ENCODE measurements around the gene SPINDOC. TPM values are rescaled to one million over a fixed set of nuclear protein-coding genes. Genes with fewer than 3 reads are reported as not detected.
"Not testable (repeated sequence)": the region's sequence is repeated elsewhere in the genome, so short reads cannot be mapped to it uniquely, and the experiment has no call there.

Gene SPINDOC
- total RNA-seq, 1 experiment from 2014 or later: 26.2 TPM

DNA sequence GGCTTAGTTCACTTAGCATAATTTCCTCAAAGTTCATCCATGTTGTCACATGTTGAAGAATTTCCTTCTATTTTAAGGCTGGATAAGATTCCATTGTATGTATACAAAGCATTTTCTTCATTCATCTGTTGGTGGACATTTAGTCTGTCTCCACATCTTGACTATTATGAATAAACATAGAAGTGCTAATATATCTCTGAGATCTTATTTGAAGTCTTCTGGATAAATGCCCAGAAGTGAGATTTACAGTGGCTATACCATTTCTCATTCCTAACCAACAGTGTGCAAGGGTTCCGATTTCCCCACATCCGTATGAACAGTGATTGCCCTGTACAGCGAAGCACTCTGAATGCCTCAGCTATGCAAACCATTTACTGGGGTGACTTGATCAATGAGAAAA is 38.1 kb upstream of the SPINDOC start:
- Histone ChIP-seq H3K36me3 (no peaks in the 10 kb centered on the region), H3K9me3 (no peaks in the 10 kb centered on the region), H3K4me3 (no peak overlapping the region), H3K27me3 (no peaks in the 10 kb centered on the region)
- no peak for DNase-seq

- Histone ChIP-seq H3K9me3 (no peaks in the 10 kb centered on the region), H3K36me3 (no peaks in the 10 kb centered on the region), H3K27me3 (no peaks in the 10 kb centered on the region), H3K4me3 (no peak overlapping the region)
- DNase-seq: no peak
Observed at GRCh38 chr11:63779039-63779438, 34.2 kb upstream of the SPINDOC start.

DNA sequence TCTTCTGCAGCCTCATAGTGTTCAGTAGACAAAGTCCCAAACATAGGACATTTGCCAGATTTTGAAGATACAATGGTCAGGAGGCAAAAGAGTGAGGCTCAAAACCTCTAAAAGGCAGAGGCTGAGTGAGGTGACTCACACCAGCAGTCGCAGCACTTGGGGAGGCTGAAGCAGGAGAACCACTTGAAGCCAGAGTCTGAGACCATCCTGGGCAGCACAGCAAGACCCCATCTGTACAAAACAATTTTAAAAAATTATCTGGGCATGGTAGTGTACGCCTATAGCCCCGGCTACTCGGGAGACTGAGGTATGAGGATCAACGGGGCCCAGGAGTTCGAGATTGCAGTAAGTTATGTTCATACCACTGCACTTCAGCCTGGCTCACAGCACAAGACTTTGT is 30.5 kb upstream of the SPINDOC start:
- Histone ChIP-seq H3K9me3 (no peaks in the 10 kb centered on the region), H3K4me3 (no peak overlapping the region), H3K36me3 (no peaks in the 10 kb centered on the region), H3K27me3 (no peaks in the 10 kb centered on the region)
- DNase-seq: no peak

- Histone ChIP-seq H3K4me3 (no peak overlapping the region), H3K9me3 (no peaks in the 10 kb centered on the region), H3K27me3 (no peaks in the 10 kb centered on the region), H3K36me3 (no peaks in the 10 kb centered on the region)
- no peak for DNase-seq
Observed at GRCh38 chr11:63783925-63784592, 29.2 kb upstream of the SPINDOC start.

DNA sequence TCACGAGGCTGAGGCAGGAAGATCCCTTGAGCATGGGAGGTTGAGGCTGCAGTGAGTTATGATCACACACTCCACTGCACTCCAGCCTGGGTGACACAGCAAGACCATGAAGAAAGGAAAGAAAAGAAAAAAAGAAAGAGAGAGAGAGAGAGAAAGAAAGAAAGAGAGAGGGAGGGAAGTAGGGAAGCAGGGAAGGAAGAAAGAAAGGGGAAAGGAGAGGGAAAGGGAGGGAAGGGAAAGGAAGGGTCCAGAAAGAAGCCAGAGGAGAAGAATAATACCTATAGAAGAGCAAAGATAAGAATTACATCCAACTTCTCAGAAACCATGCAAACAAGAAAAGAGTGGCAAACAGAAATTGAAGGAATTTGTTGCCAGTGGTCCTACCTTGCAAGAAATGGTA is 27.4 kb upstream of the SPINDOC start:
- Histone ChIP-seq H3K4me3 (no peak overlapping the region), H3K27me3 (no peaks in the 10 kb centered on the region), H3K36me3 (no peaks in the 10 kb centered on the region), H3K9me3 (no peaks in the 10 kb centered on the region)
- no peak for DNase-seq

DNA sequence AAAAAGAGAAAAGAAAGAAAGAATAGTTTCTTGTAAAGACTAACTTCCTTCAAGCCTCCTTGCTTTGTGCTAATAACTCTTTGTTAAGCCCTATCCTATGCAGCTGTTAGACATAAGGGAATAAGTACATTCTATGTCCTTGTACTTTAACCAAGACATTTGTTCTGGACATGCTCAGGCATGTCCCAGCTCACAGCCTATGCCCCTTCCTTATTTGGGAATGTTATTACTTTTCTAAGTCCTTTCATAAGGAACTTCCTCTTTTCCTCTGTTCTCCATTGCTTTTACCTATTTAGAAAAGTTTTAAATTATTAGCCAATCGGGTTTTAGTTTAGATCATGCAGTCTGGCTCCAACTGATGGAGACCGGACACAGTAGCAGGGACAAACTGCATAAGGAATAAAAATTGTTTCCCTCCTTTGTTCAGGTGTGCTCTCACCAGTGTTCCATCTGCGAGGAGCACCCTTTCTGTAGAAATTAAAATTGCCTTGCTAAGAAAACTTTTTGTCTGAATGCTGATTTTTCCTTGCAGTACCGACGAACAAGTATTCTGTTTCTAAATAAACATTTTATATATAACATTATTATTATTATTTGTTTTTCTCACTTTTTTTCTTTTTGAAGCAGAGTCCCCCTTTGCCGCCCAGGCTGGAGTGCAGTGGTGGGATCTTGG is 21.6 kb upstream of the SPINDOC start:
- Histone ChIP-seq H3K9me3 (peaks cover 5% of the 10 kb centered on the region; the same call in 1 of the 2 replicates), H3K4me3 (no peak overlapping the region), H3K36me3 (no peaks in the 10 kb centered on the region), H3K27me3 (no peaks in the 10 kb centered on the region)
- DNase-seq: no peak

GRCh38 chr11:63793161-63793560 is 20.1 kb upstream of the SPINDOC start:
- no peaks in the 10 kb centered on the region for H3K36me3 ChIP-seq
- H3K27me3 ChIP-seq: no peaks in the 10 kb centered on the region
- no peak overlapping the region for H3K4me3 ChIP-seq
- no peak for DNase-seq
- peaks cover 5% of the 10 kb centered on the region; the same call in 1 of the 2 replicates for H3K9me3 ChIP-seq

DNA sequence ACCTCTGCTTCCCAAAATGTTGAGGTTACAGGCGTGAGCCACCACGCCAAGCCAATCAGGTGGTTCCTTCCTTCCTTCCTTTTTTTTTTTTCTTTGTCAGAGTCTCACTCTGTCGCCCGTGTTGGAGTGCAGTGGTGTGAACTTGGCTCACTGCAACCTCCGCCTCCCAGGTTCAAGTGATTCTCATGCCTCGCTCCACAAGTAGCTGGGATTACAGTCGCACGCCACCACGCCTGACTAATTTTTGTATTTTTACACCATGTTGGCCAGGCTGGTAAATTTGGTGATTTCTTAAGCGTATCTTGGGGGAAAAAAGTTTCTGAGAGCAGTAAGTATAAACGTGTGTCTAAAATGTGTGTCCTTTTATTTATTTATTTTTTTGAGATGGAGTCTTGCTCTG is 18.2 kb upstream of the SPINDOC start:
- no peaks in the 10 kb centered on the region for H3K36me3 ChIP-seq
- no peak for DNase-seq

GRCh38 chr11:63800921-63801320 is 12.3 kb upstream of the SPINDOC start:
- Histone ChIP-seq H3K4me3 (no peak overlapping the region), H3K9me3 (no peaks in the 10 kb centered on the region), H3K36me3 (no peaks in the 10 kb centered on the region), H3K27me3 (no peaks in the 10 kb centered on the region)
- DNase-seq: no peak

More for the DNA sequence above, 18.2 kb upstream of the SPINDOC start:
- Histone ChIP-seq H3K9me3 (peaks cover 5% of the 10 kb centered on the region; the same call in 1 of the 2 replicates), H3K27me3 (no peaks in the 10 kb centered on the region), H3K4me3 (no peak overlapping the region)

DNA sequence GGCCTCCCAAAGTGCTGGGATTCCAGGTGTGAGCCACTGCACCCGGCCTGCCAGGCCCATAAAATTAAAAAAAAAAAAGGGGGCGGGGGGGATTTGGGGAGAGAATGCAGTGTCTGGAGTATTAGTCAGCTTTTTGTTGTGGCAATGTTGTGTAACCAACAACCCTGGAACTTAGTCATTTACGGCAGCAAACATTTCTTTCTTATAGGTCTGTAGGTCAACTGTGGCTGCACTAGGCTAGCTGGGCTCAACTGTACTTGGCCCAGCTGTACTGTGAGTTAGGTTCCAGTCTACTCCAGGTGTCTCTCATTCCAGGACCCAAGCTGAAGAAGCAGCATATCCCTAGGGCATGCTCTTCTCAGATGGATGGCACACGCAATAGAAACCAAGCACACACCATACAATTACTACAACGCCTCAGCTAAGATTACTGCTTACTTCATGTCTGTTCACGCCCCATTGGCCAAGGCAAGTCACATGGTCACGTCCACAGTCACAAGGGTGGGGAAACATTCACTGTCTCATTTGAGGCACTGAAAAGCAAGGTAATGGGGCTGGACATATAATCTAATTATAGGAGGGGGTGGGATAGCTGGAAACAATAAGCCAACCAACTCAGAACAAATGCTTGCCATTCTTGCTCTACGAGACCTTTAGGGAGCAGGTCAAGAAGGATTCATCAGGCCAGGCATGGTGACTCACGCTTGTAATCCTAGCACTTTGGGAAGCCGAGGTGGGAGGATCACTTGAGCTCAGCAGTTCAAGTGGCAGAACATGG is 10.4 kb upstream of the SPINDOC start:
- H3K4me3 ChIP-seq: no peak overlapping the region
- H3K27me3 ChIP-seq: no peaks in the 10 kb centered on the region
- no peaks in the 10 kb centered on the region for H3K36me3 ChIP-seq
- DNase-seq: peak; percentile 83
- H3K9me3 ChIP-seq: no peaks in the 10 kb centered on the region

DNA sequence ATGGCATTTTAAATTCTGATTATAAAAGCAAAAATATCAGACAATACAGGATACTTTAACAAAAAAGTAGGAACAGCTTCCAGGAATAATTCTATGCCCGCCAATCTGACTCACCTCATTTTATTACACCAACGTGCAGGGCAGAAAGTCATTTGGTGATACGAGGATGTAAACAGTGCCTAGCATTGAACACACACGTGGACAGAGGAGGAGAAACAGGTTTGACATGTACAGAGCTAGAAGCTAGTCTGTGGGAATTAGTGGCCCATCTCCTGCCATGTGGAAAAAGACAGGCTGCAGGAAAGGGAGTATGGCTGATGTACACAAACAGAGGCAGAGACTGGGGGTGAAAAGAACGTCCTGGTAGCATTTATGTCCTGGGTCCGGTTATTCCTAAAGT is 9.0 kb upstream of the SPINDOC start:
- no peaks in the 10 kb centered on the region for H3K9me3 ChIP-seq
- DNase-seq: no peak
- no peaks in the 10 kb centered on the region for H3K27me3 ChIP-seq
- no peaks in the 10 kb centered on the region for H3K36me3 ChIP-seq
- no peak overlapping the region for H3K4me3 ChIP-seq

DNA sequence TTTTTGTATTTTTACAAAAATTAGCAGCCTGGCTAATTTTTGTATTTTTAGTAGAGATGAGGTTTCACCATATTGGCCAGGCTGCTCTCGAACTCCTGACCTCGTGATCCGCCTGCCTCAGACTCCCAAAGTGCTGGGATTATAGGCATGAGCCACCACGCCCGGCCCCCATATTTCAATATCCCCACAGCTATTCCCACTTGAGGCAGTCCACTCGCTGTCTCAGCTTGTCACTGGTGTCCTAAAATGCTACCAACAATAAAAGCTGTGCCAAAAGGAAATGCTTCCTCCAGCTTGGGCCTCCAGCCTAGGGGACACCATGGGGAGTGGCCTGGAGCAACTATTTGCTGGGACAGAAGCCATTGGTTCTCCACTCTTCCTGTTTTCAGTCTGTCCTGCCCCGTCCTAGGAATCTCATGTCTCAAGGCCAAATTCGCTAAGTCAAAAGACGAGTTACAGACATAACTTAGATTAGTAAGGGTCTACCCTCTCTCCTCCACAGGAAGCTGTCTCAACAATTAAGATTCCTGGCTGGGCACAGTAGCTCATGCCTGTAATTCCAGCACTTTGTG is 7.3 kb upstream of the SPINDOC start:
- no peaks in the 10 kb centered on the region for H3K36me3 ChIP-seq
- H3K4me3 ChIP-seq: no peak overlapping the region
- no peaks in the 10 kb centered on the region for H3K27me3 ChIP-seq
- DNase-seq: no peak
- H3K9me3 ChIP-seq: no peaks in the 10 kb centered on the region

DNA sequence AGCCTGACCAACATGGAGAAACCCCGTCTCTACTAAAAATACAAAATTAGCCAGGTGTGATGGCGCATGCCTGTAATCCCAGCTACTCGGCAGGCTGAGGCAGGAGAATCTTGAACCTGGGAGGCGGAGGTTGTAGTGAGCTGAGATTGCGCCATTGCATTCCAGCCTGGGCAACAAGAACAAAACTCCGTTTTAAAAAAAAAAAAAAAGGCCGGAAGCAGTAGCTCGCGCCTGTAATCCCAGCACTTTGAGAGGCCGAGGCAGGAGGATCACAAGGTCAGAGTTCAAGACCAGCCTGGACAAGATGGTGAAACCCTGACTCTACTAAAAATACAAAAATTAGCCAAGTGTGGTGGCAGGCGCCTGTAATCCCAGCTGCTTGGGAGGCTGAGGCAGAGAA is 2.9 kb upstream of the SPINDOC start:
- not testable (repeated sequence) for H3K36me3 ChIP-seq, H3K27me3 ChIP-seq, H3K4me3 ChIP-seq, DNase-seq, H3K9me3 ChIP-seq

- DNase-seq: no peak
- Histone ChIP-seq H3K27me3 (no peaks in the 10 kb centered on the region), H3K4me3 (no peak overlapping the region), H3K9me3 (no peaks in the 10 kb centered on the region), H3K36me3 (peaks cover 19% of the 10 kb centered on the region)
Observed at GRCh38 chr11:63811522-63811921, 1.7 kb upstream of the SPINDOC start.

GRCh38 chr11:63813563-63814382 is 517 bp downstream of the SPINDOC start:
- Histone ChIP-seq H3K9me3 (no peaks in the 10 kb centered on the region), H3K36me3 (peaks cover 41% of the 10 kb centered on the region), H3K4me3 (peak overlapping the region; percentile 94), H3K27me3 (no peaks in the 10 kb centered on the region)
- peak; percentile 62 for DNase-seq

DNA sequence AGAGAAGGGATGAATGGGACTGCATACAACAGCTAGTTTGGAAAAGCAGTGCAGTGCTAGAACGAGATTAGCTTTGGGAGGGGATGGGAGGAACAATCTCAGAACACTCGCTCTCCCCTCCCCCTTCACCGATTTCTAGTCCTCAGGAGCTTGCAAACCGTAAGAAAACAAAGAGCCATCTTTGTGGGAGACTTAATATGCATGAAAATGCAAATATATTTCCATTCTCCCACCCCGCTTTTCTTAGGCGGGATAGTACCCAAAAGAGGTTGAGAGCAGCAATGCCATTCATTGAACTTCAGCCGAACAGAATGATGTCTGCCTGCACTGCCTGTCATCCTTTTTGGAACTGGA is 1.1 kb downstream of the SPINDOC start:
- Histone ChIP-seq H3K27me3 (no peaks in the 10 kb centered on the region), H3K4me3 (peak overlapping the region; percentile 94), H3K36me3 (peaks cover 44% of the 10 kb centered on the region), H3K9me3 (no peaks in the 10 kb centered on the region)
- no peak for DNase-seq
